GM18861 (cell line): ENCODE results near the gene DGKE.

Experiments used
- ATAC-seq: cut with Tn5 transposase; IDR thresholded peaks from one replicate; pipeline ENCODE4 v1.9.1; 2021; ENCODE audit not compliant: unreplicated experiment

The DGKE gene

DNA sequence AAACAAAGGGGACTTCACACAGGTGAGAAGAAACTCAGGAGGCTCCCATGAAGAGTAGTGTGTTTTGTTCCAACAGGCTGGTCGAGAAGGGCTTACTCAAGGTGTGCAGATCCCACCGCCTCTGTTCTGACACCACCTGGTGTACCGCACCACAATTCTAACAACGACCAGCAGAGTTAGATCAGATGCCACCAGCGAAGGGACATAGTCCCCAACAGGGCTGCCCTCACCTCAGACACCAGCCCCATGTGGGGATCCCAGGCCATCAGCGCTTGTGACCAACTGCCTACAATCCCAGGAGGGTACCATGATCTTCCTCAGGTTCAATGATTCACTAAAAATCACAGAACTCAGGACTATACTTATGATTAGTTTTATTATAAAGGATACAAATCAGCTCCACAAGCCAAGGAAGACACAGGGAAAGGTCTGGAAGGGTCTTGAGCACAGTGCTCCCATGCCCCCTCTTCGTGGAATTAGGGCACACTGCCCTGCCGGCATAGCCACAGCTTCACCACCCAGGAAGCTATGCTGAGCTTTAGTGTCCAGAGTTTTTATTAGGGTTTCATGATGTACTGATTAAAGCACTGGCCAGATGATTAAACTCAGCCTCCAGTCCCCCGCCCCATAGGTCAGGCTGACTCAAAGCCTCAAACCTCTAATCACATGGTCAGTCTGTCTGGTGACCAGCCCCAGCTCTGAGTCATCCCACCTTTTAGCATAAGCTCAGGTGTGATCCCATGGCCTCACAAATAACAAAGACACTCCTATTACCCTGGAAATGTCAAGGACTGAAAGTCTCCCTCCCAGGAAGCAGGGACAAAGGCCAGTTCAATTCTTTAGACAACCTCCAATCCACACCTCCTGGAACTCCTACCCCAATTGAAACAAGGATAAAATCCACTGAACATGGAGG is 53.9 kb downstream of the DGKE start:
- ATAC-seq: no peak

DNA sequence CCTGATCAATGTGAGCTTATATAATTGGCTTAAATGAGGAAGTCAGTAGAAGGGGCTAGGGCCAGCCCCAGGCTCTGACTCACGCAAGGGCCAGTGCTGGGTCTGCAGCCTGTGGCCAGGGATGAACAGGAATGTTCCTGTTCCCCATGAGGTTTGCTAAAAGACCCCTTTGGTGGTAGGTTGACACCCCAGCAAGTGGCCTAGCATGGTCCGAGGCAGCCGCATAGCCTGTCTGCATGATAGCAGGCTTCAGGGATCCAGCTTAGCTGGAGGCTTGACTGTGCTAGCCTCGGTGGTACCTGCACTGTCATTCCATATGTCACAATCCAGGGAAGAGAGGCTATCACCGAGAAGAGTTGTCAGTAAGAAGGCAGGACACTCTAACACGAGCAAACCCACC is 56.4 kb downstream of the DGKE start:
- no peak for ATAC-seq

DNA sequence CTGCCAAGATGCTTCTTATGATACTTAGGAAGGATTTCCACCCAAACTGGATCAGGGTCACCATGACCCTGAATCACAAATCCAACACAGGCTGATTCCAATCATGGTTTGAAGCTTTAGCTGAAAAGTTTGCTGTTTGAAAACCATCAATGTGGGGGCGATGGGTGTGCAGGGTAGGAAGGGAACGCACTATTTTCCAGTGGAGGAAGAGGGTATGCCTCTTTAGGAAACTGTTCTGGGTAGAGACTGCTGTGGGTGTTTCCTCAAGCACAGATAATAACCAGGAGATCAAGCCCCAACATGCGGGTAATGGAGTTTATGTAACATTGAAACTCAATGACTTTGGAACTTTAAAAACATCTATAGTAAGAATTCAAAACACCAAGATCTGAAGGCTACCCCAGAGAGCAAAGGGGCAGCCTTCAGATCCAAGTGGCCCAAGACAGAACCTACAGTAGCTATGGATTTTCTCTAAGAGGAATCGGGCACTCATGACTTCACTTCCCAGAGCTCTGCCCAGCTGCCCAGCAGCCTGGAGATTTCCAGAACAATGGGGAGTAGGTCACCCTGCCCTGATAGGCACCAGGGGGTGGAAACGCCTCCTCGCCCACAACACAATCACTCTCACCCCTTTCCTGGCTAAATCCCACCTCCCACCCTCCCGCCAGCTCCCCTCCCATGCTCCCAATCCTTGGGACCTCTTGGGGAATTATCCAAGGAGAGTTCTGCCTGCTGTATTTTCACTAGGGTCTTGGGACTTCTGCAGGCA is 57.1 kb downstream of the DGKE start:
- ATAC-seq: no peak

DNA sequence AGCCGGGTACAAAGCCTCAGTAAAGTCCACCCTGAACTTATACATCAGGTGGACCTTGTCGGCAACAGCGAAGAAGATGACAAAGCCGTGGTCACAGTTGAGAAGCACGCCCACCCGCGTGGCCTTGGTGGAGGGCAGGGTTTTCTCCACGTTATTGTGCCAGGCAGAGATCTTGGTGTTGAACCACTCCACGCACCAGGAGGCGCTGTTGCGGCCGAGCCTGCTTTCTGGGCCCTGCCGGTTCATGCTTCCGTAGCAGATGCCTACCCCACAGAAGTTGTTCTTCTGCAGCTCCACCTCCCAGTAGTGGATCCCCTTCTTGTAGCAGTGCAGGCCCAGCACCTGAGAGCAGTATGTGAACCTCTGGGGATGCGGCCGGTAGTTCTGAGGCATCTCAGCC is 57.8 kb downstream of the DGKE start:
- no peak for ATAC-seq

DNA sequence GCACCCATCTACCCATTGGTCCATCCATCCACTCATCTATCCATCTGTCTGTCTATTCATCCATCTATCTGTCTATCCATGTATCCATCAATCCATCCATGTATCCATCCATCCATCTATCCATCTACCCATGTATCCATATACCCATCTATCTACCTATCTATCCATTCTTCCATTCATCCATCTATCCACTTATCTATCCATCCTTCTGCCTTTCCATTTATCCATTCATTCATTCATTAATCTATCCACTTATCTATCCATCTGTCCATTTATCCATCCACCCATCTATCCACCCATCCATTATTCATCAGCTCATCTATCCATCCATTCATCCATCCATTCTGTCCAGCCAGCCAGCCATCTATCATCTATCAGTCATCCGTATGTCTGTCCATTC is 58.4 kb downstream of the DGKE start:
- no peak for ATAC-seq

DNA sequence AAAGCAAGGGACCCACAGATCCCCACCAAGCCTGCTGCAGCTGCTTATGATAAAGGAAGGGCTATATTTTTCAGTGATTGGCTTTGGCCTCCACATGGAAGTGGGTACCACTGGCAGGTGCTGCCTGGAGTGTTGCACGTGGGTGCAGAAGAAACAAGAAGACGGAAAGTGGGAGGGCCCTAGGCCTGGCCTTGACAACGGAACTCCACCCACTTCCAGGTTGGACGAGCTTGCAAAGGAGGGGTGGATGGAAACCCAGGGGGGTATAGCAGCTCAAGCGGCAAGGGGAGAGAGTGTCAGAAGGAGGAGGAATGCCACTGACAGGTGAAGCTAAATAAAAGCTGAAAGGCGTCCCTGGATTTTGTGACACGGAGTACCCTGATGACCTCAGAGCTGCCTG is 59.6 kb downstream of the DGKE start:
- no peak for ATAC-seq

DNA sequence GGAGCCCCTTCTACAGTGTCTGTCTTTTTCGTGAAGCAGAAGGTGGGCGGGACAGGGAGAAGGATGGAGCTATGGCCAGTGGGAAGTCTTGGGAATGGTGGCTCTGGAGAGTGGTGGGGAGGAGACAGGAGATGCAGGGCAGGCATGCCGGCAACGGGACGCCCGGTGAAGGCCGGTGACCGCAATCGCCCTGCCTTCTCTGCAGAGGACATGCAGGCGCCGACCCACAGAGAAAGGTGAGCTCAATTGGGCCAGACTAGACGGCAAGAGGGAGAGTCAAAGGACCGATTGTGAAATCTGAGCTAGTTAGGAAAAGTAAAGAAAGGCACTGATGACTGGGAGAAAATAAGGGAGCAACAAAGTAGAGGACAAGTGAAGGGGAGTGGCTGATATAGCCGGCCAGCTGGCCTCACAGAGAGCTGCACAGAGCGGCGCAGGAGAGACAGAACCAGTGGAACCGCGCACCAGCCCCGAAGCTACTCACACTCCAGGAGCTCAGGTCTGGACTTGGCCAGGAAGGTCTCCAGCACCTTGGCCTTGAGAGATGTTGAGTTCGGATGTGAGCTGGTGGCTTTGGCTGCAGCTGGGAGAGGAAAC is 61.0 kb downstream of the DGKE start:
- ATAC-seq: no peak

DNA sequence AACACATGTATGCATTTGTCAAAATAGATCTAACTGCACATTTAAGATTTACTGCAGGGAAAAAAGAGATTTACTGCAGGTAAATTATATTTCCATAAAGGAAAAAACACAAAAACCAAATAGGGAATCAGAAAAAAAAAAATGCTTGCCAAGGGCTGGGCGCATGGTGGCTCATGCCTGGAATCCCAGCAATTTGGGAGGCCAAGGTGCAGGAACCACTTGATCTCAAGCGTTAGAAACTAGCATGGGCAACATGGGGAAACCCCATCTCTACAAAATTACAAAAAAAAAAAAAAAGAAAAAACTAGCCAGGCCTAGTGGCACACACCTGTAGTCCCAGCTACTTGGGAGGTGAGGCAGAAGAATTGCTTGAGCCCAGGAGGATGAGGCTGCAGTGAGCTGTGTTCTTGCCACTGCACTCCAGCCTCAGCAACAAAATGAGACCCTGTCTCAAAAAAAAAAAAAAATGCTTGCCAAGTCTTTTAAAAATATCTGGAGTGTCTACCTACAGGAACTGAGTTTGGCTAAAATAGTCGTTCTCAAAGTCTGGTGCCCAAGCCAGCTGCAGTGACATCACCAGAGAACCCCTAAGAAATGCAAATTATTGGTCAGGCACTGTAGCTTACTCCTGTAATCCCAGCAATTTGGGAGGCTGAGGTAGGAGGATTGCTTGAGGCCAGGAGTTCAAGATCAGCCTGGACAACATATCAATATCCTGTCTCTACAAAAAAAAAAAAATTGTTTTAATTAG is 62.4 kb downstream of the DGKE start:
- ATAC-seq: no peak

DNA sequence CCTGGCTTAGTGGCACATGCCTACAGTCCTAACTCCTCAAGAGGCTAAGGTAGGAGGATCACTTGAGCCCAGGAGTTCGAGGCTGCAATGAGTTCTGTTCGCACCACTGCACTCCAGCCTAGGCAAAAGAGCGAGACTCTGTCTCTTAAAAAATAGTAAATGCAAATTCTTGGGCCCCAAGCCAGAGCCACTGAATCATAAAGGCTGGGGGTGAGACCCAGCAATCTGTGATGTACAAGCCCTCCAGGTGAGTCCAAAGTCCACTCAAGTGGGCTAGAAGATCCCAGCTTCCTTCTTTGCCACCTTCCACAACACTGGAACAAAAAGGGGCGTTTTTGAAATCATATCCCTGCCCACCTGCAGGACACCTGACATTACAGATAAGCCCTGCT is 63.0 kb downstream of the DGKE start:
- peak; percentile 45 for ATAC-seq

DNA sequence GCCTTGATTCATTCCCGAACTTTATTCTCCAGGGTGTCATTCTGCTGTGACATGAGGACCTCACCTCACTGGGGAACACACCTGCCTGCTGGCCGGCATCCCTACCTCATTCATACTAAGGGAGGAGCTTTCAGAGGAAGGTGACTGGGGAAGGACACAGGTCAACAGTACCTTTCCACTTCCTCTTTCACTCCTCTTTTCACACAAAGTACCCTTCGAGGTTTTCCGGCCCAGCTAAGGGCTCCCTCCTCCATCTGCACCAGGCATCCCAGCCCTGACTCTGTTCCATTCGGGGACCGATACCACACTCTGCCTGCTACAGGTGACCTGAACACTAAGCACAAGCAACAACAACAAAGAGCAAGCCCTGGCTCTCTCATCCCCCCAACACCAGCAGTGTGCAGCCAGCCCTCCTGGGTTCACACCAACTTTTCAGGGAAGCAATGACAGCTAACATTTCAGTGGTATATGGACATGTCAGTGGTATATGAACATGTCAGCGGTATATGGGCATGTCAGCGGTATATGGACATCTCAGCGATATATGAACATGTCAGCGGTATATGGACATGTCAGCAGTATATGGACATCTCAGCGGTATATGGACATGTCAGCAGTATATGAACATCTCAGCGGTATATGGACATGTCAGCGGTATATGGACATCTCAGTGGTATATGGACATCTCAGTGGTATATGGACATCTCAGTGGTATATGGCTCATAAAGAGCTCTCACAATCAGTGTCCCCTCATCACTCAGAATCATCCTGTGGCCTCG is 63.9 kb downstream of the DGKE start:
- ATAC-seq: no peak

DNA sequence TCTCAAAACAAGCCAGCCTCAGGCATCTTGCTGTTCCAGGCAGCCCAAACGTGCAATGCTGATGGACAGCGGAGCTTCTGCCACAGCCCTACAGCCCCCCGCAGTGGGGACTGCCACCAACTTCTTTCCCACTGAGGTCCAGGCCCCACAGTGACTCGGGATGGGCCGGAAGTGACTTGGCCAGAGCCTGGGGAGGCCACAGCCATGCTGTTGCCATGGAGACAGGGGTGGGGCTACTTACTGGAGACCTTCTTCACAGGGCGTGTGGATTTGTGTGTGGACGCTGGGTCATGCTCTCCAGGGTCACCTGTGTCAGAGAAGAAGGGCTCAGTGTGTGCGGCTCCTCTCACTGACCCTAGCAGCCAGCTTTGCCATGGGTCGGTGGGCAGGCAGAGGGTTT is 64.9 kb downstream of the DGKE start:
- no peak for ATAC-seq

DNA sequence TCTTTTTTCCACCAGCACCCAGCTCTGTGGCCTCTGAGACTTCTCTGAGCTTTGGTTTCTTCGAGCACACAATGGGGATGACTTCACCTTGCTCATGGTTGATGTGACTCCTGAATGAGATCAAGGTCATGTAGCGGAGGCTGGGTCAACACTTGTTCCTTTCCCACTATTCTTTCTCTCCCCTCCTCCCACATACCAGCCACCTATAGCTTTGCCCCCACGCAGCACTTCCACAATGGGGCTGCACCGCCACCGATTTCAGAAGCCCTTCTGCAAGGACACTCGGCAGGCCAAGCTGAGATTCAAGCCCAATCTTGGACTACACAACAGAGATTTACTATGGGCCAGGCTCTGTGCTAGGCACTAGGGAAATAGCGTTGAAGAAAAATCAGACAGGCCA is 65.5 kb downstream of the DGKE start:
- no peak for ATAC-seq

DNA sequence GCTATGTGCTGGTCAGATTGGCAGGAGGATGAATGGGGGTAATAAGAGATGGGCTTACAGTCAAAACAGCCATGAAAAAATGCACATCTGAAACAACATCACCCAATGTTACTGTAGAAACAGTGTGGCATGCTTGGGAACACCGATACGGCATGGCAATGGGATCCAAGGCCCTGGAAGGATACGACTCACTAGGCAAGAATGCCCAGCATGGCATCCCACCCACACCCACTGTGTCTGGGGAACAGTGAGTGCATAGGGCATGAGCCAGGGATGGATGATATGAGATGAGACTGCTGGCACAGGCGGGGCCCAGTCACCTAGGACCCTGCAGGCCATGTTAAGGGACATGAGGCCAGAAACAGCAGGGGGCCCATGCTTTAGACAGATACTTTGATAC is 68.4 kb downstream of the DGKE start:
- ATAC-seq: no peak

DNA sequence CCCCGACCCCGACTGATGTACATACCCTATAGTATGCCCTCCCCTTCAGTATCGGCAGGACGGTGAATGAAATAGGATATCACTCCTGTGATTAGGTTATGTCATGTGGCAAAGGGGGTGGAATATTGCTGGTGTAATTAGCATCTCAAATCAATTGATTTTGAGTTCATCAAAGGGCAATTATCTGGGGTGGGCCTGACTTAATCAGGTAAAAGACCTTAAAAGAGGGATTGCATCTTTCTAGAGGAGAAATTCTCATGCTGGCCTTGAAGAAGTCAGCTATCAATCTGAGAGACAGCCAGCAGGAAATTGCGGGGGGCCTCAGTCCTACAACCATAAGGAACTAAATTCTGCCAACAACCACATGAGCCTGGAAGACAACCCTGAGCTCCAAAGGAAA is 69.6 kb downstream of the DGKE start:
- no peak for ATAC-seq

DNA sequence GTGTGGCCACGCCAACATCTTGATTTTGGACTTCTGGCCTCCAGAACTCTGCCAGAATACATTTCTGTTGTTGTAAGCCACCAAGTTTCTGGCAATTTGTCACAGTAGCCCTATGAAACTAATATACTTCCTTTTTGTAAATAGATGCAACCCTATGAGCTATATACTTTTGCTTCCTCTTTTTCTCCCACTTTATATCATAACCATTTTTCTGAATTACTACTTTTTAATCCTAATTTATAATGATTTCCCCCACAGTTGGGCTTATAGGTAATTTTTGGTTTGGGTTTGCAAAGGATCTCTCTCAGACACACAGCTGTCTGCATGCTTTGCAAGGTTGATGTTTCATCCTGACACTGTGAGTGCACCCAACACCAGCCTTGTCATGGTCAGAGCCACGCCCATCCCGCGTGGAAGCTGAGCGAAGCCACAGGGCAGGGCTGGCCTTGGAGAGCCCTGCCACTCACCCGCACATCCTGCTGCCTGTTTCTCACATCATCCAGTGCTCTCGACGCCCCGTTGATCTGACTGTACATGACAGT is 74.1 kb downstream of the DGKE start:
- peak; percentile 75 for ATAC-seq

DNA sequence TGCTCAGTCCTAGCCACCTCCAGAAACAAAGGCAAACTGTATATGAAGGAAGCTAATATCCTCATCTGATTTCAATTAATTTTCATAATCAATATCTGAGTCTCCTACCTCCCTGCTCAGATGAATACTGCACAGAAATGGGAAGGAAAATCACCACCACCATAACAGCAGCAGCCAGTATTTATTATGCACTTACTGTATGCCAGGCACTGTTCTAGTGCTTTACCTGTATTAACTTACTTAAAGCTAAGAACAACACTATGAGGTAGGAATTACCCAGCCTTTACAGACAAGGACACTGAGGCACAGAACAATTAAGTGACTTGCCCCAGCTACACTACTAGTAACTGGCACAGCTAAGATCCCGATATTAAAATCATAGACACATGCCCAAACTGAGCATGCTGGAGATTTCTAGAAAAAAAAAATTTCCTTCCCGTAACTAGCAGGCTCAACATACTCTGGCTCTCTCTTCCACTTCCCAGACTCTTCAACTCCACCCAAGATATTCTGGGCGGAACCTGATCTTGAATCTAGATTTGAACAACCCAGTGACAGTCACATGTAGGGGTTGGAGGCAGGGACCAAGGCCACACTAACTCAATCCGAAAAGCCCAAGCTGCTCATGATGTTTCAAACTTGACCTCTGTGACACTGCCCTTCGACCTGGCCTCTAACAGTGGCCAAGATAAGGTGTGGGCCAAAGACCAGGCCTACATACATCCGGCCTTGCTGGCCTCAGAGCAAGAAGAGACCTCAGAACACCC is 76.0 kb downstream of the DGKE start:
- no peak for ATAC-seq

DNA sequence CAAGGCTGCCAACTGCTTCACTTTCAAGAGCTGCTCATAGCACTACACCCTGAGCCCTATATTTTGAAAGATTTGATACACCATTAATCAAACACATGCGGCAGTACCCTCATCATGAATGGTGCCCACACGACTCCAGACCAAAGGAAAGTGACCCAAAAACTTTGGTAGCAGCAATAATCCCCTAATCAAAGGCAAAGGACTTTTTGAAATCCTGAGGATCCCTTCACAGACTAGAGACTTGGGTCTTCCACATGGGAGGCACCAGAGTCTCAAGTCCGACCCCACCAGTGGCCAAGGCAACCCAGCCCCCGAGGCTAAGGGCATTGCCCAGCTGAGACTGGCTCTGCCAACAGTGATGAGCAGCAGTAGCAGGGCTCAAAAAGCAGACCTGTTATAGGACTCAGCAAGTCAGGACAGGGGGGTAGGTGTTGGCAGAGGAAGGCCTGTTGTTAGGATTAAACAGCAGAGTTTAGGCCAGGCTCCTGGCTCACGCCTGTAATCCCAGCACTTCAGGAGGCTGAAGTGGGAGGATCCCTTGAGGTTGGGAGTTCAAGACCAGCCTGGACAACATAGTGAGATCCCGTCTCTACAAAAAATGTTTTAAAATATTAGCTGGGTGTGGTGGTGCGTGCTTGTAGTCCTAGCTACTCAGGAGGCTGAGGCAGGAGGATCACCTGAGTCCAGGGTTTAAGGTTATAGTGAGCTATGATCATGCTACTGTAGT is 76.7 kb downstream of the DGKE start:
- no peak for ATAC-seq

DNA sequence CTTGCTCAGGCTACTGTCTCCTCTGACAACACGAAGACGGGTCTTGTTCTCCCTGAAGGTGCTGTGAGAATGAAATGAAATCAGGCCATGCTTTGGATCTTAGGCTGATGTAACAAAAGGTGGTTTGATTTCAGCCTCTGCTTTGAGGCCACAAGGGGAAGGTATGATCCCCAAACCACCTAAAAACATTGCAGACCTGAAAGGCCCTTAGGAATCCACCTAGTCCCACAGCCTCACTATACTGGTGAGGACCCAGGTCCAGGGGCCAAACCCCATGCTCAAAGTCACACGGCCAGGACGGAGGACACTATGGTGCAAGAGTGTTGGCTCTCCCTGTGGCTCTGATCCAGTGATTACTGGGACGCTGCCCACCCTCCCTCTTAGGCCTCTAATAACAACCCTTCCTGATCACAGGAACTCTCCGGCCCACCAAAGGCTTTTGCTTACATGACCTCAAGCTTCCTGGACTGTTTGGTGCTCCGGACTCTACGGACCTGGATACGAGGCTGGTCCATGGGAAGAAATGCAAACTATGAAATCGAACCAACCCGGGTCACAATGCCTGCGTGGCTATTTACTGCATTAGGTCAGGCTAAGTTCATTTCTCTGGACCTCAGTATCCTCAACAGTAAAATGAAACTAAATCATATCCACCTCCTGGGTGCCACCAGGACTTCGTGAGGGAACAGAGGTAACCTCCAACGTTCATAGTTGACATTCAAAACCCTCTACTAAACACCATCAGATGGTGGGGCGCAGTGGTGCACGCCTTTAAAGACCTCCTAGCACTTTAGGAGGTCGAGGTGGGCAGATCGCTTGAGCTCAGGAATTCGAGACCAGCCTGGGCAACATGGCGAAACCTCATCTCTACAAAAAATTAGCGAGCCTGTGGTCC is 78.4 kb downstream of the DGKE start:
- no peak for ATAC-seq
